ENCODE measurements around the gene RAX2.
A peak's percentile ranks its signal among the peaks of the same experiment; 100 is the strongest.

RAX2 gene

DNA sequence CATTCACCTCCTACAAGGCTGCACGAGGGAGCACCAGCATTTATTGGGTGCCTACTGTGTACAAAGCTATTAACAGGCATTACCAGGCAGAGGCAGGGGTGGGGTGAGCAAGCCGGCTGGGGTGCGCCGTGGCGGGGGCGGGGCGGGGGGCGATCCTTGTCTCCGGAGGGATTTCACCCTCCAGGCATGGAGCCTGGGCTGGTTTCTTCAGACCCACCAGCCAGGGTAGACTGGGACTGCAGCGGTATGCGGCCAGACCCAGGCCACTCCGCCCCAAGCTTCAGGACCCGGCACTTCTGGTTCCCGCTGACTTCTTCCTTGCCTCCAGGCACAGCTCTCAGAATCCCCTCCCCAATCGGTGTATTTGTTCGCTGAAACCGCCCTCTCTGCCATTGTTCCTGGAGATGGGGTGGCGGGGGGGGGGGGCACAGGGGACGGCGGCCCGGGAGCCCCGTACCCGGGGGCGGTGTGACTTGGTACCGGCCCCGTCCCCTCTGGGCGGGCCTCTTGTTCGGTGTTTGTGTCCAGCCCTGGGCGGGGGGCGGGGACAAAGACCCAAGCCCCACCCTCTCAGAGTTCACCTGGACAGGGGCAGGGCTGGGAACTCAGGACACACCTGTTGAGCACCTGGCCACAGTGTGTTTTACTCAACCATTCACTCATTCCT lies 49.5 kb downstream of the RAX2 start:
- no peak for DNase-seq

- no peak for DNase-seq
Measured at GRCh38 chr19:3721887-3722442, 50.1 kb downstream of the RAX2 start.

GRCh38 chr19:3721131-3721886 lies 50.7 kb downstream of the RAX2 start:
- peak; percentile 76 for DNase-seq

- DNase-seq = no peak
Measured at GRCh38 chr19:3720349-3720917, 51.6 kb downstream of the RAX2 start.

- no peak for DNase-seq
Measured at GRCh38 chr19:3719868-3720267, 52.2 kb downstream of the RAX2 start.
